Left colon (tissue), 2 donors: ENCODE results near the gene RASSF8. TPM values are rescaled to one million over a fixed set of nuclear protein-coding genes. Genes with fewer than 3 reads are reported as not detected.

ENCODE experiments used
- ATAC-seq: fragments of 200-7000 bp; cut with Tn5 transposase; one replicate; pipeline ENCODE4 v1.9.1; 2020; ENCODE audit warnings: mild to moderate bottlenecking, moderate library complexity
- DNase-seq, 2 donors: peaks; one replicate each; pipeline ENCODE4 v3.0.0-alpha.2; 2020
- intact Hi-C, 2 donors: fragments of 100-400 bp; cut with DNase I in 1 of 2; cut with micrococcal nuclease in 1 of 2; formaldehyde crosslinking; loops; one replicate each; pipeline versions ENCODE4 v1.11.2 to v1.14.0; 2022; cut with DNase I, micrococcal nuclease
- total RNA-seq, 2 donors: library from RNA; stranded (reverse); fragmentation: NEBNext Ultra II Directional; extraction: Animal tissue kit (Norgen Biotek cat#: 25700); gene quantifications; one replicate each; pipeline ENCODE4 v1.2.1, GENCODE V29; 2021
- donor health status: DM: no; HTN: no; CAD: no.
- donor health status: DM: yes; HTN: yes; CAD: no.

Gene RASSF8
- total RNA-seq, 2 donors from 2014 or later, result 4.8 to 15.7 TPM

- intact Hi-C loops, result no loop called here
- DNase-seq, result no peak
- ATAC-seq, result no peak
Observed at GRCh38 chr12:25984759-25985158, 26.3 kb downstream of the RASSF8 start.

GRCh38 chr12:25985316-25986175 is 27.1 kb downstream of the RASSF8 start:
- DNase-seq, result no peak
- ATAC-seq, result no peak
- intact Hi-C loops, result no loop called here

GRCh38 chr12:25986180-25986579 is 27.7 kb downstream of the RASSF8 start:
- intact Hi-C loops, result no loop called here
- ATAC-seq (no peak), DNase-seq (no peak)

- intact Hi-C loops, result no loop called here
- ATAC-seq (no peak), DNase-seq (no peak)
Observed at GRCh38 chr12:25988505-25988904, 30.0 kb downstream of the RASSF8 start.

- ATAC-seq (no peak), DNase-seq (no peak)
- intact Hi-C loops, result no loop called here
Observed at GRCh38 chr12:25990495-25990894, 32.0 kb downstream of the RASSF8 start.

GRCh38 chr12:25992026-25992782 is 33.7 kb downstream of the RASSF8 start:
- DNase-seq (no peak), ATAC-seq (no peak)
- intact Hi-C loops, result no loop called here

- no peak for ATAC-seq
Observed at GRCh38 chr12:25993901-25994651, 35.6 kb downstream of the RASSF8 start.

GRCh38 chr12:25994901-25995625 is 36.6 kb downstream of the RASSF8 start:
- ATAC-seq, result no peak
- no peak for DNase-seq
- intact Hi-C loops, result no loop called here

More at GRCh38 chr12:25993901-25994651, 35.6 kb downstream of the RASSF8 start:
- DNase-seq, result no peak
- intact Hi-C loops, result no loop called here

- ATAC-seq, result no peak
- no peak for DNase-seq
- intact Hi-C loops, result no loop called here
Observed at GRCh38 chr12:25995906-25996305, 37.4 kb downstream of the RASSF8 start.

- intact Hi-C loops, result no loop called here
- DNase-seq (no peak), ATAC-seq (no peak)
Observed at GRCh38 chr12:25996677-25997076, 38.2 kb downstream of the RASSF8 start.

- no peak for ATAC-seq
- DNase-seq, result no peak
- intact Hi-C loops, result no loop called here
Observed at GRCh38 chr12:25997201-25997963, 38.9 kb downstream of the RASSF8 start.

GRCh38 chr12:26000898-26001297 is 42.4 kb downstream of the RASSF8 start:
- no peak for DNase-seq
- intact Hi-C loops, result no loop called here
- ATAC-seq, result no peak

- intact Hi-C loops, result no loop called here
- ATAC-seq (no peak), DNase-seq (no peak)
Observed at GRCh38 chr12:26001530-26001929, 43.0 kb downstream of the RASSF8 start.

- ATAC-seq (no peak), DNase-seq (no peak)
- intact Hi-C loops, result no loop called here
Observed at GRCh38 chr12:26003065-26003464, 44.6 kb downstream of the RASSF8 start.

GRCh38 chr12:26007566-26007965 is 49.1 kb downstream of the RASSF8 start:
- intact Hi-C loops, result no loop called here
- DNase-seq, result no peak
- no peak for ATAC-seq

GRCh38 chr12:26009593-26009992 is 51.1 kb downstream of the RASSF8 start:
- intact Hi-C loops, result no loop called here
- DNase-seq (no peak), ATAC-seq (no peak)

- DNase-seq (no peak), ATAC-seq (no peak)
- intact Hi-C loops, result loop anchor here in 1 of 2 donors (10.0 kb wide), 1 partner anchor 46 kb away; no protein-coding TSS in a partner anchor
Observed at GRCh38 chr12:26010293-26010821, 51.9 kb downstream of the RASSF8 start.

- no peak for ATAC-seq
- intact Hi-C loops, result loop anchor here in 1 of 2 donors (10.0 kb wide), 1 partner anchor 46 kb away; no protein-coding TSS in a partner anchor
- no peak for DNase-seq
Observed at GRCh38 chr12:26011099-26011498, 52.6 kb downstream of the RASSF8 start.
